ENCODE results near the gene CRLF2.

The CRLF2 gene

GRCh38 chrX:1215123-1215823 is 2.8 kb upstream of the CRLF2 start:
- DNase-seq (ENCODE audit: low read depth) = no peak
- no peak overlapping the region for H3K4me3 ChIP-seq (ENCODE audit: control insufficient read depth, low read depth, low read length)

GRCh38 chrX:1213971-1214370 is 1.5 kb upstream of the CRLF2 start:
- no peak for TF ChIP-seq CTCF (IDR thresholded peaks at IDR 0.05; ENCODE audit: control insufficient read depth, insufficient read depth, low read depth, low read length, missing control alignments)
- no peak for DNase-seq (ENCODE audit: low read depth)
- no peak overlapping the region for H3K4me3 ChIP-seq (ENCODE audit: control insufficient read depth, low read depth, low read length)

More at GRCh38 chrX:1215123-1215823, 2.8 kb upstream of the CRLF2 start:
- no peak for TF ChIP-seq CTCF (IDR thresholded peaks at IDR 0.05; ENCODE audit: control insufficient read depth, insufficient read depth, low read depth, low read length, missing control alignments)

- DNase-seq (ENCODE audit: low read depth) = no peak
- no peak for TF ChIP-seq CTCF (IDR thresholded peaks at IDR 0.05; ENCODE audit: control insufficient read depth, insufficient read depth, low read depth, low read length, missing control alignments)
- H3K4me3 ChIP-seq (ENCODE audit: control insufficient read depth, low read depth, low read length) = no peak overlapping the region
Measured at GRCh38 chrX:1210844-1211243, 1.6 kb downstream of the CRLF2 start.

DNA sequence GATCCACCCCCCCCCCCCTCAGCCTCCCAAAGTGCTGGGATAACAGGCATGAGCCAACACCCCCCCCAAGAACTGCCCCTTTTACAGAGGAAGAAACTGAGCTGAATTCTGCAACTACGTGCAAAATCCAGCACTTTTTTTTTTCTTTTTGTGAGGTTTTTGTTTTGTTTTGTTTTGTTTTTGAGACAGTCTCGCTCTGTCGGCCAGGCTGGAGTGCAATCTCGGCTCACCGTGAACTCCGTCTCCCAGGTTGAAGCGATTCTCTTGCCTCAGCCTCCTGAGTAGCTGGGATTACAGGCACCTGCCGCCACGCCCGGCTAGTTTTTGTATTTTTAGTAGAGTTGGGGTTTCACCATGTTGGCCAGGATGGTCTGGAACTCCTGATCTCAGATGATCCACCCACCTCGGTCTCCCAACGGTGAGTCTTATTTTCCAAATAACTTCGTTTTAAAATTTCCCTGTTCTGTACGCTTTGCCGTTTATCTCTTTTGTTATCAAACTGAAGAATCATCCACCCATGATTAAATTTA is 4.9 kb downstream of the CRLF2 start:
- TF ChIP-seq CTCF (IDR thresholded peaks at IDR 0.05; ENCODE audit: control insufficient read depth, insufficient read depth, low read depth, low read length, missing control alignments) = no peak
- no peak overlapping the region for H3K4me3 ChIP-seq (ENCODE audit: control insufficient read depth, low read depth, low read length)
- no peak for DNase-seq (ENCODE audit: low read depth)

DNA sequence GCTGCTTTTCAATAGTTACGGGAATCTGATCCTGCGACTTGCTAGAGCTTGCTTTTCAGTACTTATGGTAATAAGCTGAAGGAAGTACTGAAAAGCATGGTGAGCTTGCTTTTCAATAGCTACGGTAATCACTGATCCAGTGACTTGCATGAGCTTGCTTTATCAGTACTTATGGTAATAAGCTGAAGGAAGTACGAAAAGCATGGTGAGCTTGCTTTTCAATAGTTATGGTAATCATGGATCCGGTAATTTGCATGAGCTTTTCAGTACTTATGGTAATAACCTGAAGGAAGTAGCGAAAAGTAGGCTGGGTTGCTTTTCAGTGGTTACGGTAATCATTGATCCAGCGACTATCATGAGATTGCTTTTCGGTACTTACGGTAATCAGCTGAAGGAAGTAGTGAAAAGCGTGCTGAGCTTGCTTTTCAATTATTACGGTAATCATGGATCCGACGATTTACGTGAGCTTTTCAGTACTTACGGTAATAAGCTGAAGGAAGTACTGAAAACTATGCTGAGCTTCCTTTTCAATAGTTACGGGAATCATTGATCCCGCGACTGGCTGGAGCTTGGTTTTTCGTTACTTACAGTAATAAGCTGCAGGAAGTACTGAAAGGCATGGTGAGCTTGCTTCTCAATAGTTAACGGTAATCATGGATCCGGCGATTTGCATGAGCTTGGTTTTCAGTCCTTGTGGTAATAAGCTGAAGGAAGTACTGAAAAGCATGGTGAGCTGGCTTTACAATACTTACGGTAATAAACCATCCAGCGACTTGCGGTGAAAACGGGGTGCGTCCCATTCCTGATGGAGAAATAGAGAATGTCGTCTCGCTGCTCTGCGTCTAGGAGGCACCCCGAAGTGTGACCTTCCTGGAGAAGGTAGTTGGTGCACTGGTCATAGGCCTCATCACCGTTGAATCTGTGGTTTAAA is 6.5 kb downstream of the CRLF2 start:
- no peak for TF ChIP-seq CTCF (IDR thresholded peaks at IDR 0.05; ENCODE audit: control insufficient read depth, insufficient read depth, low read depth, low read length, missing control alignments)
- no peak overlapping the region for H3K4me3 ChIP-seq (ENCODE audit: control insufficient read depth, low read depth, low read length)
- peak; percentile 11 for DNase-seq (ENCODE audit: low read depth)

GRCh38 chrX:1202251-1202650 is 10.2 kb downstream of the CRLF2 start:
- H3K4me3 ChIP-seq (ENCODE audit: control insufficient read depth, low read depth, low read length) = no peak overlapping the region
- TF ChIP-seq CTCF (IDR thresholded peaks at IDR 0.05; ENCODE audit: control insufficient read depth, insufficient read depth, low read depth, low read length, missing control alignments) = no peak
- no peak for DNase-seq (ENCODE audit: low read depth)
